GM19395 (cell line): ENCODE measurements around the gene TM7SF3.
A peak's percentile ranks its signal among the peaks of the same experiment; 100 is the strongest.
"Not testable (repeated sequence)": the region's sequence is repeated elsewhere in the genome, so short reads cannot be mapped to it uniquely, and the experiment has no call there.

ENCODE experiments used
- ATAC-seq: cut with Tn5 transposase; IDR thresholded peaks from one replicate; pipeline ENCODE4 v1.9.1; 2021; ENCODE audit warnings: mild to moderate bottlenecking, moderate library complexity; ENCODE audit not compliant: unreplicated experiment

TM7SF3 gene, protein sequence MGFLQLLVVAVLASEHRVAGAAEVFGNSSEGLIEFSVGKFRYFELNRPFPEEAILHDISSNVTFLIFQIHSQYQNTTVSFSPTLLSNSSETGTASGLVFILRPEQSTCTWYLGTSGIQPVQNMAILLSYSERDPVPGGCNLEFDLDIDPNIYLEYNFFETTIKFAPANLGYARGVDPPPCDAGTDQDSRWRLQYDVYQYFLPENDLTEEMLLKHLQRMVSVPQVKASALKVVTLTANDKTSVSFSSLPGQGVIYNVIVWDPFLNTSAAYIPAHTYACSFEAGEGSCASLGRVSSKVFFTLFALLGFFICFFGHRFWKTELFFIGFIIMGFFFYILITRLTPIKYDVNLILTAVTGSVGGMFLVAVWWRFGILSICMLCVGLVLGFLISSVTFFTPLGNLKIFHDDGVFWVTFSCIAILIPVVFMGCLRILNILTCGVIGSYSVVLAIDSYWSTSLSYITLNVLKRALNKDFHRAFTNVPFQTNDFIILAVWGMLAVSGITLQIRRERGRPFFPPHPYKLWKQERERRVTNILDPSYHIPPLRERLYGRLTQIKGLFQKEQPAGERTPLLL

GRCh38 chr12:27014085-27014858 lies at the start of gene TM7SF3:
TSS of gene TM7SF3 (minus strand) at chr12:27014384. CDS start at chr12:27014168, 216 bp downstream.
- ATAC-seq = peak; percentile 84

GRCh38 chr12:27063250-27063851 lies 49.2 kb upstream of the TM7SF3 start:
- ATAC-seq = no peak

- ATAC-seq = no peak
Observed at GRCh38 chr12:27061317-27061716, 47.1 kb upstream of the TM7SF3 start.

GRCh38 chr12:27060740-27061139 lies 46.6 kb upstream of the TM7SF3 start:
- ATAC-seq = no peak

GRCh38 chr12:27057543-27057942 lies 43.4 kb upstream of the TM7SF3 start:
- ATAC-seq = no peak

GRCh38 chr12:27055966-27056365 lies 41.8 kb upstream of the TM7SF3 start:
- ATAC-seq = no peak

GRCh38 chr12:27052742-27053141 lies 38.6 kb upstream of the TM7SF3 start:
- ATAC-seq = no peak

GRCh38 chr12:27052176-27052575 lies 38.0 kb upstream of the TM7SF3 start:
- no peak for ATAC-seq

DNA sequence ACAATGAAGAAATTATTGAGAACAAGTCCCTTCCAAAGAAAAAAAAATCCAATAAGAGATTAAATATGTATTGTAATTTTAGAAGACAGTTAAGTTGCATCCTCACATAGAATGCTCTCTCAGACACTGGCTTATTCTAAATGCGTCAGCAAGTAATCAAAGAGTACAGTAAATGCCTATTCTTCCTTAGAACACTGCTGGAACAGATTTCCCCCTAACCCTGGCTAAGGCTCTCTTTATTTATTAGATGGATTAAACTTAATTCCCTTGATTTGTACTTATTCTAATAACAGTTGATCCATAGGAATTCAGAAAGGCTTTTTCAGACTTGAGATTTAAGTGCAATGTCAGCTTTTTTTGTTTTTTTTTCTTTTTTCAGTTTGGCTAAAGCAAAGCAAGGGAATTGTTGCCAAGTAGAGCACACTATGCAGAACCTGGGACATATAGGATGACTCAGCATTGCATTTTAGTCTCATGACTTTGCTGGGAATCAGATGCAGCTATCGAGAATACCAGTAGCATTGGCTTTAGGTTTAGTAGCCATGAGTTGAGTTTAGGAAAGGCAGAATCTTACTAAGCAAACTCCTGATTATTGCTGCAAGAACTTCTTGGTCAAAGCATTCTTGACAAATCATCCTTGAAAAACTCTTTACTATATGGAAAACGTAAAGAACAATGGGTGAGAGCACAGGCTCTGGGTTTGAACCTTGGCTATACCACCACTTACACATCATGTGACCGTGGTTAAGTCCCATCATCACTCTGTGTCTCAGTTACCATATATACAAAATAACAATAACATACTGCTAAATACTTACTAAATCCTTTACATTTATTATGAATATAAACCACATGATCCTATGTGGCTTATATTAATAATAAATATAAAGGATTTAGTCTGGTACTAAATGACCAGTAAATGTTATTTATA lies 34.9 kb upstream of the TM7SF3 start:
- no peak for ATAC-seq

DNA sequence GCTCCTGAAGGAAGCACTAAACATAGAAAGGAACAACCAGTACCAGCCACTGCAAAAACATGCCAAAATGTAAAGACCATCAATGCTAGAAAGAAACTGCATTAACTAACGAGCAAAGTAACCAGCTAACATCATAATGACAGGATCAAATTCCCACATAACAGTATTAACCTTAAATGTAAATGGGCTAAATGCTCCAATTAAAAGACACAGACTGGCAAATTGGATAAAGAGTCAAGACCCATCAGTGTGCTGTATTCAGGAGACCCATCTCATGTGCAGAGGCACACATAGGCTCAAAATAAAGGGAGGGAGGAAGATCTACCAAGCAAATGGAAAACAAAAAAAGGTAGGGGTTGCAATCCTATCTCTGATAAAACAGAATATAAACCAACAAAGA lies 27.8 kb upstream of the TM7SF3 start:
- not testable (repeated sequence) for ATAC-seq

GRCh38 chr12:27040637-27041036 lies 26.5 kb upstream of the TM7SF3 start:
- not testable (repeated sequence) for ATAC-seq

GRCh38 chr12:27034607-27035293 lies 20.6 kb upstream of the TM7SF3 start:
- ATAC-seq = no peak

DNA sequence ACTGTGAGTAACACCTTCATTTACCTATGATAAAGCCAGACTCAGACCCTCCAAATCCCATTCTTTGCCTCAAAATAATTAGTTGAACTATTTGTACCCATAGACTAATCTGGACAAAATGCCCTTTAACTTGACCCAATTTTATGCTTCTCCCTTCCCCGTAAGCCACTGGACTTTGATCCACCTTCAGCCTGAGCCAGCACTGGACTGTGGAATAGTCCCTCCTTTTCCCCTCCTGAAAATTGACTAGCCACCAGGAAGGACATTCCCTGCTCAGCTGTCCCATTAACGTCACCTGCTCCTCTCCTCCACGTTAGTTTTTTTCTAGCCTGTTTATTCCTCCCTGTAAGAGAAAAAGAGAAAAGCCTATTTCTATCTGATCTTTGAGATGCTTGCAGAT lies 18.5 kb upstream of the TM7SF3 start:
- no peak for ATAC-seq

DNA sequence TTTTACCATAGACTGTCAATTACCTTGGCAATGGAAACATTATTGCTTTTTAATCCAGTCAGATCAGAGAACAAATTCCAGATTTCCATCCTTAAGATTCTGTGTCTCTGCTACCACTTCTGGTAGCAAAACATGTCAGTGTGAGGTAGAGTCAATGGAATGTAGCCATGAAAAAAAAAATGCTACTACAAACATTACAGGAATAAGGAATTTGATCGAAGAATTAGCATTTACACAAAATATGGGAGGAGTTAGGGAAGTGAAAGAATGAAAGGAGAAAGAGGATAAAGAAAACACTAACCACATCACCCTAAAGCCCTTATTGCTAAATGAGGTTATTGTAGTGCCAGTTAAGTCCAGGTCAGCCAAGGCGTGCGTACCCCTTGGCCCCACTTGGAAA lies 17.3 kb upstream of the TM7SF3 start:
- ATAC-seq = no peak

GRCh38 chr12:27026257-27026656 lies 12.1 kb upstream of the TM7SF3 start:
- no peak for ATAC-seq

- ATAC-seq = no peak
Observed at GRCh38 chr12:27025116-27025515, 10.9 kb upstream of the TM7SF3 start.

- no peak for ATAC-seq
Observed at GRCh38 chr12:27024291-27024690, 10.1 kb upstream of the TM7SF3 start.

DNA sequence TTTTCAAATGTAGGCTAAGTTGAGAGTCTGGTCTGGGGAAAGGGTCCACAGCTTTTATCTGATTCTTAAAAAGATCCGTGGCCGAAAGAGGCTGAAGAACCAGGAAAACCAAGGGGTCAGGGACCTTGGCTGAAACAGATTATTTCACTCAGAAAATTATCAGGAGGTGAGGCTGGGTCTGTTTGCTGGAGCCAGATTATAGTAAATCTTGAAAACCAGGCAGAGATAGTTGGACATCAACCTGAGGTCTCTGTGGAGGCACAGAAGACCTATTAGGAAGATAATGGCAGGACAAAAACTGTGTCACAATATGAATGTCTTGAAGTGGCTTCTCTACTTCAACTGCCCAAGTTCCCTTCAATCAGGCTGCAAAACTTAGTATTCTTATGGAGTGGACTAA lies 6.6 kb upstream of the TM7SF3 start:
- no peak for ATAC-seq

DNA sequence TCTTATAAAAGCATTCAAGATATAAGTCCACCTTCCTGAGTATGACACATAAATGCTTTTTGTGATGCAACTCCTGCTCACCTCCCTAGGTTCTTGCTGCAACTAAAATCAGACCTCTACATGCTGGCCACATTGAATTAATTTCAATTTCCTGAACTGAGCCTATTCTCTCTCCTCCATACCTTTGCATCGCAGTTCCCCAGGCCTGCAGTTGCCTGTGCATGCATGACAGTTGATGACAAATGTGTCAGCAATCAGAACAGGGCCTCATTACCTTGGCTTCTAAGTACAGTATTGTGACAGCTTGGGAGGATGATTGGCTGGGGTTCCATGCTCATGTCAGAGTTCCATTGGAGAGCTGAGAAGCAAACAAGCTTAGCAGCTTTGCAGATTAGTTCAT lies 3.9 kb upstream of the TM7SF3 start:
- no peak for ATAC-seq
